HepG2 (cell line): ENCODE data around the gene GPX2. TPM values are rescaled to one million over a fixed set of nuclear protein-coding genes. Genes with fewer than 3 reads are reported as not detected.
A peak's percentile ranks its signal among the peaks of the same experiment; 100 is the strongest.

ENCODE experiments used
- BHLHE40 ChIP-seq: IDR thresholded peaks from 2 replicates; pipeline ENCODE4 v1.6.1; 2011; ENCODE audit warnings: low read length, improper control_type of control experiment
- BRCA1 ChIP-seq: sonication (generic); formaldehyde crosslinking; IDR thresholded peaks from 2 replicates; pipeline ENCODE4 v1.4.0; 2020; ENCODE audit warnings: missing genetic modification reagents
- CEBPB ChIP-seq: IDR thresholded peaks from 2 replicates; pipeline ENCODE4 v1.6.1; 2011; ENCODE audit warnings: low read depth, low read length, improper control_type of control experiment, borderline replicate concordance
- CENPT ChIP-seq: sonication (generic); formaldehyde crosslinking; IDR thresholded peaks from 2 replicates; pipeline ENCODE4 v1.8.0; 2022; ENCODE audit warnings: low read depth, mild to moderate bottlenecking, moderate library complexity, missing genetic modification reagents
- GATAD2A ChIP-seq: IDR thresholded peaks from 2 replicates; pipeline ENCODE4 v1.6.1; 2016
- SAFB2 ChIP-seq: sonication (generic); formaldehyde crosslinking; IDR thresholded peaks from 2 replicates; pipeline ENCODE4 v1.5.1; 2020; ENCODE audit warnings: missing genetic modification reagents, low read depth, mild to moderate bottlenecking, borderline replicate concordance
- SRSF9 ChIP-seq: fragments of 200-400 bp; formaldehyde crosslinking; IDR thresholded peaks from 2 replicates; pipeline ENCODE4 v1.6.1; 2018; ENCODE audit warnings: borderline replicate concordance, mild to moderate bottlenecking, low read depth, low read length; ENCODE audit not compliant: insufficient read depth, poor library complexity, severe bottlenecking
- ZNF724P ChIP-seq: sonication (generic); formaldehyde crosslinking; IDR thresholded peaks from 2 replicates; pipeline ENCODE4 v1.8.0; 2022; ENCODE audit warnings: missing genetic modification reagents, borderline replicate concordance
- polyA plus RNA-seq, 8 experiments: library from polyadenylated mRNA; depleted of rRNA in 3 of 8; stranded (reverse) in 7 of 8; unstranded in 1 of 8; fragments of >200 nt; fragmentation: Illumina TruSeq in 4 of 8; extraction: Trizol in 4 of 8; gene quantifications; 2 replicates each; pipeline versions ENCODE4 v1.2.1 to v1.2.3, GENCODE V29; 2011 to 2016; ENCODE audit warnings: low read depth in 4 of 8, missing spikeins in 1 of 8, mixed read lengths in 1 of 8; ENCODE audit not compliant: insufficient read depth in 1 of 8
- total RNA-seq, 5 experiments: library from RNA; depleted of rRNA; stranded (reverse); fragments of >200 nt; fragmentation: Illumina TruSeq; extraction: Trizol; gene quantifications; 2 replicates each; pipeline ENCODE4 v1.2.3, GENCODE V29; 2016; ENCODE audit warnings: low read depth in 1 of 5
- TF ChIP-seq, protein P1 (sequence below): sonication (generic); formaldehyde crosslinking; IDR thresholded peaks from 2 replicates; pipeline ENCODE4 v1.5.0; 2020; ENCODE audit warnings: mild to moderate bottlenecking, missing genetic modification reagents
- TF ChIP-seq, protein P2 (sequence below): fragments of 450-650 bp; IDR thresholded peaks from 2 replicates; pipeline ENCODE4 v1.6.1; 2017; ENCODE audit warnings: mild to moderate bottlenecking
- TF ChIP-seq, protein P3 (sequence below): sonication (generic); formaldehyde crosslinking; IDR thresholded peaks from 2 replicates; pipeline ENCODE4 v1.5.0; 2020; ENCODE audit warnings: missing genetic modification reagents
- TF ChIP-seq, protein P4 (sequence below), 2 experiments: sonication (generic) in 1 of 2; formaldehyde crosslinking in 1 of 2; IDR thresholded peaks; 2 replicates each; pipeline versions ENCODE4 v1.4.0 to v1.6.1; 2018 to 2020; ENCODE audit warnings: missing genetic modification reagents in 2 of 2, borderline replicate concordance in 1 of 2, low read depth in 1 of 2, mild to moderate bottlenecking in 1 of 2, missing biosample characterization in 1 of 2
- TF ChIP-seq, protein P5 (sequence below): IDR thresholded peaks from 2 replicates; pipeline ENCODE4 v1.6.1; 2016; ENCODE audit warnings: missing compliant biosample characterization, missing genetic modification reagents, borderline replicate concordance
- TF ChIP-seq, protein P6 (sequence below): IDR thresholded peaks from 2 replicates; pipeline ENCODE4 v1.6.1; 2016; ENCODE audit warnings: low read depth, borderline replicate concordance

Gene GPX2
- total and polyA plus RNA-seq, 2 of the 13 experiments (the other 11 are each of a cell fraction or from before 2014, with no cell fraction given) = 526 to 674 TPM

DNA sequence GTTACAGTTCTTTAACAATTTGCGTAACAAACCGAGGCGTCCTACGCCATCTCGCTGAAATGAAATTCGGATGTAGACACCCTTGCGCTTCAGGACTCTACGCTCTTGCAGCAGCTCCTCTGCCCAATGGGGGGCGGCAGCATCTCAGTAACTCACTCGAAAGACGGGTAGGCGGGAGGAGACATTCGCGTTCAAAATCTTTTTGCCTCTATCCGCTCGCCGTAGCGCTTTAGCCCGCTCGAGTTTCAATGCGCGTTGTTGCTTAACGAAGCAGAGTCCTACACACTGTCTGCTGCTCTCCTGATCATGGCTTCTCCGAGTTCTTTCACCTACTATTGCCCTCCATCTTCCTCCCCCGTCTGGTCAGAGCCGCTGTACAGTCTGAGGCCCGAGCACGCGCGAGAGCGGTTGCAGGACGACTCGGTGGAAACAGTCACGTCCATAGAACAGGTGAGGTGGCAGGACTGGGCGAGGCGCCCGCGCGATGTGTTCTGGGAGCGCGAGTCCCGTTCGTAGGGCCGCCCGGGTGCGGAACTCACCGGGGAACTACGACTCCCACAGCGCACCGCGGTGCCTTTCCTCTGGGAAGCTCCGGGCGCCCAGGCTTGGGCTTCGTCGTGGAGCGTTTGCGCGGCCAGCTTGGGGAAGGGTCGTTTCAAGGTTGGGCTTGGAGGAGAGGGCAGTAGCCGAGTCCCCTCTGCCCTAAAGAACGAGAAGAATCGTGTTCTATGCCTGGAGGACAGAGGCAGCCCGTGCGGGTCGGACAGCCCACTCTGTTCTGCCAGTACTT, 44.3 kb upstream of the GPX2 start, which contains the start of gene FNTB (continued):
- TF ChIP-seq, protein P1, sequence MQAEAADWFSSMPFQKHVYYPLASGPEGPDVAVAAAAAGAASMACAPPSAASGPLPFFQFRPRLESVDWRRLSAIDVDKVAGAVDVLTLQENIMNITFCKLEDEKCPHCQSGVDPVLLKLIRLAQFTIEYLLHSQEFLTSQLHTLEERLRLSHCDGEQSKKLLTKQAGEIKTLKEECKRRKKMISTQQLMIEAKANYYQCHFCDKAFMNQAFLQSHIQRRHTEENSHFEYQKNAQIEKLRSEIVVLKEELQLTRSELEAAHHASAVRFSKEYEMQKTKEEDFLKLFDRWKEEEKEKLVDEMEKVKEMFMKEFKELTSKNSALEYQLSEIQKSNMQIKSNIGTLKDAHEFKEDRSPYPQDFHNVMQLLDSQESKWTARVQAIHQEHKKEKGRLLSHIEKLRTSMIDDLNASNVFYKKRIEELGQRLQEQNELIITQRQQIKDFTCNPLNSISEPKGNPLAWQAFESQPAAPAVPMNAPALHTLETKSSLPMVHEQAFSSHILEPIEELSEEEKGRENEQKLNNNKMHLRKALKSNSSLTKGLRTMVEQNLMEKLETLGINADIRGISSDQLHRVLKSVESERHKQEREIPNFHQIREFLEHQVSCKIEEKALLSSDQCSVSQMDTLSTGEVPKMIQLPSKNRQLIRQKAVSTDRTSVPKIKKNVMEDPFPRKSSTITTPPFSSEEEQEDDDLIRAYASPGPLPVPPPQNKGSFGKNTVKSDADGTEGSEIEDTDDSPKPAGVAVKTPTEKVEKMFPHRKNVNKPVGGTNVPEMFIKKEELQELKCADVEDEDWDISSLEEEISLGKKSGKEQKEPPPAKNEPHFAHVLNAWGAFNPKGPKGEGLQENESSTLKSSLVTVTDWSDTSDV = peak; percentile 82; the same call in 1 of the 2 replicates
- TF ChIP-seq, protein P2, sequence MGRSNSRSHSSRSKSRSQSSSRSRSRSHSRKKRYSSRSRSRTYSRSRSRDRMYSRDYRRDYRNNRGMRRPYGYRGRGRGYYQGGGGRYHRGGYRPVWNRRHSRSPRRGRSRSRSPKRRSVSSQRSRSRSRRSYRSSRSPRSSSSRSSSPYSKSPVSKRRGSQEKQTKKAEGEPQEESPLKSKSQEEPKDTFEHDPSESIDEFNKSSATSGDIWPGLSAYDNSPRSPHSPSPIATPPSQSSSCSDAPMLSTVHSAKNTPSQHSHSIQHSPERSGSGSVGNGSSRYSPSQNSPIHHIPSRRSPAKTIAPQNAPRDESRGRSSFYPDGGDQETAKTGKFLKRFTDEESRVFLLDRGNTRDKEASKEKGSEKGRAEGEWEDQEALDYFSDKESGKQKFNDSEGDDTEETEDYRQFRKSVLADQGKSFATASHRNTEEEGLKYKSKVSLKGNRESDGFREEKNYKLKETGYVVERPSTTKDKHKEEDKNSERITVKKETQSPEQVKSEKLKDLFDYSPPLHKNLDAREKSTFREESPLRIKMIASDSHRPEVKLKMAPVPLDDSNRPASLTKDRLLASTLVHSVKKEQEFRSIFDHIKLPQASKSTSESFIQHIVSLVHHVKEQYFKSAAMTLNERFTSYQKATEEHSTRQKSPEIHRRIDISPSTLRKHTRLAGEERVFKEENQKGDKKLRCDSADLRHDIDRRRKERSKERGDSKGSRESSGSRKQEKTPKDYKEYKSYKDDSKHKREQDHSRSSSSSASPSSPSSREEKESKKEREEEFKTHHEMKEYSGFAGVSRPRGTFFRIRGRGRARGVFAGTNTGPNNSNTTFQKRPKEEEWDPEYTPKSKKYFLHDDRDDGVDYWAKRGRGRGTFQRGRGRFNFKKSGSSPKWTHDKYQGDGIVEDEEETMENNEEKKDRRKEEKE = no peak
- TF ChIP-seq SAFB2 (no peak; the same call in 1 of the 2 replicates), BRCA1 (CRISPR knock-in tag) (no peak), ZNF724P (CRISPR knock-in tag) (no peak), GATAD2A (CRISPR knock-in tag) (peak; percentile 61), CENPT (no peak), SRSF9 (no peak), BHLHE40 (no peak), CEBPB (peak; percentile 39)
- TF ChIP-seq, protein P3, sequence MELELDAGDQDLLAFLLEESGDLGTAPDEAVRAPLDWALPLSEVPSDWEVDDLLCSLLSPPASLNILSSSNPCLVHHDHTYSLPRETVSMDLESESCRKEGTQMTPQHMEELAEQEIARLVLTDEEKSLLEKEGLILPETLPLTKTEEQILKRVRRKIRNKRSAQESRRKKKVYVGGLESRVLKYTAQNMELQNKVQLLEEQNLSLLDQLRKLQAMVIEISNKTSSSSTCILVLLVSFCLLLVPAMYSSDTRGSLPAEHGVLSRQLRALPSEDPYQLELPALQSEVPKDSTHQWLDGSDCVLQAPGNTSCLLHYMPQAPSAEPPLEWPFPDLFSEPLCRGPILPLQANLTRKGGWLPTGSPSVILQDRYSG = no peak
- TF ChIP-seq, protein P4, sequence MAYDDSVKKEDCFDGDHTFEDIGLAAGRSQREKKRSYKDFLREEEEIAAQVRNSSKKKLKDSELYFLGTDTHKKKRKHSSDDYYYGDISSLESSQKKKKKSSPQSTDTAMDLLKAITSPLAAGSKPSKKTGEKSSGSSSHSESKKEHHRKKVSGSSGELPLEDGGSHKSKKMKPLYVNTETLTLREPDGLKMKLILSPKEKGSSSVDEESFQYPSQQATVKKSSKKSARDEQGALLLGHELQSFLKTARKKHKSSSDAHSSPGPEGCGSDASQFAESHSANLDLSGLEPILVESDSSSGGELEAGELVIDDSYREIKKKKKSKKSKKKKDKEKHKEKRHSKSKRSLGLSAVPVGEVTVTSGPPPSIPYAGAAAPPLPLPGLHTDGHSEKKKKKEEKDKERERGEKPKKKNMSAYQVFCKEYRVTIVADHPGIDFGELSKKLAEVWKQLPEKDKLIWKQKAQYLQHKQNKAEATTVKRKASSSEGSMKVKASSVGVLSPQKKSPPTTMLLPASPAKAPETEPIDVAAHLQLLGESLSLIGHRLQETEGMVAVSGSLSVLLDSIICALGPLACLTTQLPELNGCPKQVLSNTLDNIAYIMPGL (CRISPR knock-in tag; IDR thresholded peaks at IDR 0.05; ENCODE audit: borderline replicate concordance in 1 of 2, low read depth in 1 of 2) = peak; percentile 90 to 97
- TF ChIP-seq, protein P5, sequence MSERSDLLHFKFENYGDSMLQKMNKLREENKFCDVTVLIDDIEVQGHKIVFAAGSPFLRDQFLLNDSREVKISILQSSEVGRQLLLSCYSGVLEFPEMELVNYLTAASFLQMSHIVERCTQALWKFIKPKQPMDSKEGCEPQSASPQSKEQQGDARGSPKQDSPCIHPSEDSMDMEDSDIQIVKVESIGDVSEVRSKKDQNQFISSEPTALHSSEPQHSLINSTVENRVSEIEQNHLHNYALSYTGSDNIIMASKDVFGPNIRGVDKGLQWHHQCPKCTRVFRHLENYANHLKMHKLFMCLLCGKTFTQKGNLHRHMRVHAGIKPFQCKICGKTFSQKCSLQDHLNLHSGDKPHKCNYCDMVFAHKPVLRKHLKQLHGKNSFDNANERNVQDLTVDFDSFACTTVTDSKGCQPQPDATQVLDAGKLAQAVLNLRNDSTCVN (CRISPR knock-in tag) = no peak; the same call in none of the 2 replicates
- TF ChIP-seq, protein P6, sequence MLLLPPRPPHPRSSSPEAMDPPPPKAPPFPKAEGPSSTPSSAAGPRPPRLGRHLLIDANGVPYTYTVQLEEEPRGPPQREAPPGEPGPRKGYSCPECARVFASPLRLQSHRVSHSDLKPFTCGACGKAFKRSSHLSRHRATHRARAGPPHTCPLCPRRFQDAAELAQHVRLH = peak; percentile 83; the same call in 1 of the 2 replicates
